ENCODE measurements around the gene DPYD.

DNA sequence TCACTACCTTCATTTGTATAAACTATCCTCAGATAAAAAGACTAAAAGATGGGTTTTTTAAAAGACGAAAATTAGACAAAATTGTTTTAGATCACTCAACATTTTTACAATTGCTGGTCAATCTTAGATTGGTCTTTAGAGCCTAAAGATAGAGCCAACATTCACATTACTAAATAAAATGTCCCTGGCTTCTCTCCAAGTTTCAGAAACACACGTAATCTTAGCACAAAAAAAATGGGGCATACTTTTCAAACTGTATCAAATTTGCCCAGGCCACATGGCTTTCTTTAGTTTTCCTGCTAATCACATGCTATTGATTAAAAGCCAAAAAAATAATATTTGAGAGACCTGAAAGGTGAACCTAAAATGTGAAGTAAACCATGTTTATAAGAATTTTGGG lies 288.1 kb downstream of the DPYD start:
- TF ChIP-seq CTCF (IDR thresholded peaks at IDR 0.05; ENCODE audit: insufficient read depth, low read length, poor library complexity, severe bottlenecking) (no peak), EZH2phosphoT487 (conservative IDR thresholded peaks at IDR 0.05; ENCODE audit: low read length) (no peak)

Data from SU-DHL-6 (cell line).